Measurements from ENCODE around the gene GDF10.

The GDF10 gene

DNA sequence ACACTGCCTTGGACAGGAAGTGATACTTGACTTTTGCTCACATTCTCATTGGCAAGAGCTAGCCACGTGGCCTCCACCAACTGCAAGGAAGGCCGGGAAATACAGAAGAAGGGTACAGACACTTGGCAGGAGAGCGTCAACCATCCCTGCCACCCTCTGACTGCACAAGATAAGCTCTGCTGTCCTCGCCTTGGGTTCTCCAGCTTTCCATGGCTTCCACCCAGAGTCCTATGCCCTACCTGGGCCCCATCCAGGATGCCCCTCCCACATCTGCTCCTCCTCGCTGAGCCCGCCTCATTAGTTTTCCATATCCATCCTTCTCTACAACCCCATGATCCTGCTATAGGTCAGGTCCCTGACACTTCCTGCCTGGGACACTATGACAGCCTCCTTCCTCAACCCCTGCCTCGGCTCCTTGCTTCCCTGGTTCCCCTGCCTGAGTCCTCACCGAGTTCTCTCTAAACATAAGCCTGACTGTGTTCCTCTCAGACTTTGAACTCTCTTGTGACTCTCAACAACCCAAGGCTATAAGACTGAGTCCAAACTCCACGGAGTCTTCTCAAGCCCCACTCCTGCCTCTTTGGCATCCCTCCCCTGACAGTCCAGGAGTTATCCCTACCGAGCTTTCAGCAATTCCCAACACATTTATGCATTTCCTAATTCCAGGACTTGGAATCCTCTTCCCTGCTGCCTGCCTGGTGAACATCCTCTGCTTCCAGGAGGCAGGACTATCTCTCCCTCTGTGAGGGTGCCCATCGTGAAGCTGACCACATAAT is 23.2 kb upstream of the GDF10 start:
- DNase-seq: no peak

DNA sequence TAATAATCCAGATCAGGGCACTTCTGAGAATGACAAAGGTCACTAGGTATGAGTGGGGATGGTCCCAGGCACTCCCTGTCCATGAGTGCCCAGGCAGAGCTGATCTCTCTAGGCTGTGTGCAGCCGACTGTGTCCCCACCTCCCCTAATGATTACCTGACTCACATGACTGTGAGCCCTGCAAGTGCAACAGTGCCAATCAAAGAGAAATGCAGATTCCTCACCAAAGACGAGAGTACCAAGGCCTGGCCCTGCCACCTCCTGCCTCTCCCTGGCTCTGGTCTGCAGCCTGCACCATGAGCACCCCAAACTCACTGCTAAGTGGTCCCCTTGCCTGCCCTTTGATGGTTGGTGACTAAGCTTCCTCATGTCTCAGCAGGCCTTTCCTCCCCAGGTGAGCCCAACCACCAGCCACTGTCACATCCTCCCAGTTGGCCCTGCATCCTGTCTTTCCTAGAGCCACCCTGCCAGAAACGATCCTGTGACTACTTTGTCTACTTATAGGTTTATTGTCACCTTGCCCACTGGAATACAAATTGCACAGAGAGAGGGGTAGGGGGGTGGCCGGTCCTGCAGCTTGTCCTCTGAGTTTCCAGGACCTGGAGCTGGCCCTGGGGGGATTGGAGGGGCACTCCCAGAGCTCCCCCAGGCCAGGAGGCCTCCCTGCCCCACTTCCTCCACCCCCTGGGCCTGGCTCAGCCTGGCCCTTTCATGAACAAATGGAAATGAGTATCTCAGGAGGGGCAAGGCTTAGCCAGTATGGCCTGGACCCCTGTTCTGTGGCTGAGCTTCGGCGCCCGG is 22.4 kb upstream of the GDF10 start:
- DNase-seq: no peak

DNA sequence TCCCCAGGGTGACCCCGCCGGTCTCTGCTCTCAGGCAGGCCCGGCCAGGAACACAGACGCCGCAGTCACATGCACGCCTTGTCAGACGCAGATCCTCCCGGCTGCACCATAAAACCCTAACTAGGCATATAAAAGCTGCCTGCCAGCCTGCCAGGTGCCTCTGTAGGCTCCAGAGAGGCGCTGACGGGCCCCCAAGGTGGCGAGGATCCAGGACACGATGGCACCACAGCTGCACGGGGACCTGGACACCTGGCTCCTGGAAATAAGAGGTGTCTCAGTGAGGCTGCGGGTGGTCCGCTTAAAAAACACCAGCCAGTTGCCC is 21.9 kb upstream of the GDF10 start:
- DNase-seq: no peak

DNA sequence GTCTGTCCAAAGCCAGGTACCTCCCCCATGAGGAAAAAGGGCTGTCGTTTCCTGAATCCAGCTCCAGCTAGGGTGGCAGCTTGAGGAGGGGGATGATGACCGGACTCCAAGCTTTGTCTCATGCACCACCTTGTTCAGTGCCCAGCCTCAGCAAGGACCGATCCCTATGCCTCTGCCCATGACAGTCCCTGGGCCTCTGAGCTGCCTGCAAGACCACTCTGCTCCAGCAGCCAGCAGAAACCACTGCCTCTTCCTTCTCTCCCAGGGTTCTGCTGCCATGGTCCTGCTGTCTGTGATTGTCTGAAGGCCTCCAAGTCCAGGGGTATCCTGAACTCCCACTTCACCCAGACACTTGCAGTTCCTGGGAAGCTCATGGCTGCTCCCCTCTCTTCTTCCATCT is 21.3 kb upstream of the GDF10 start:
- DNase-seq: no peak

DNA sequence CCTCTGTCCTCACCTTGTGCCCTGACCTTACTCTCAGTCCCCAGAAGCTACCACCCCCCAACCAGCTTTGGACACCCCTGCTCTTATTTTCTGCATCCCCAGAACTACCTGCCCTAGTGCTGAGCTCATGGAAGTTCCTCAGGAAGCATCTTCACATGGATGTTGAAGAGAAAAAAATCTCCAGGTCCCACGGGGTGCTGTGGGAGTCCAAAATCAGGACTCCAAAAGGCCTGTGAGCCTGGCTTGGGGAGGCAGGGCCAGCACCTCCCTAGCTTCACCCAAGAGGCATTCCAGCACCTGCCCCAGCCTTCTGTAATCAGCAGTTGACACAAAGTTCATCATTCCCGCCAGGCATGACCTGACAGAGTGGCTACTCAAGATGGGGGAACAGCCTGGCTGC is 20.7 kb upstream of the GDF10 start:
- DNase-seq: no peak

DNA sequence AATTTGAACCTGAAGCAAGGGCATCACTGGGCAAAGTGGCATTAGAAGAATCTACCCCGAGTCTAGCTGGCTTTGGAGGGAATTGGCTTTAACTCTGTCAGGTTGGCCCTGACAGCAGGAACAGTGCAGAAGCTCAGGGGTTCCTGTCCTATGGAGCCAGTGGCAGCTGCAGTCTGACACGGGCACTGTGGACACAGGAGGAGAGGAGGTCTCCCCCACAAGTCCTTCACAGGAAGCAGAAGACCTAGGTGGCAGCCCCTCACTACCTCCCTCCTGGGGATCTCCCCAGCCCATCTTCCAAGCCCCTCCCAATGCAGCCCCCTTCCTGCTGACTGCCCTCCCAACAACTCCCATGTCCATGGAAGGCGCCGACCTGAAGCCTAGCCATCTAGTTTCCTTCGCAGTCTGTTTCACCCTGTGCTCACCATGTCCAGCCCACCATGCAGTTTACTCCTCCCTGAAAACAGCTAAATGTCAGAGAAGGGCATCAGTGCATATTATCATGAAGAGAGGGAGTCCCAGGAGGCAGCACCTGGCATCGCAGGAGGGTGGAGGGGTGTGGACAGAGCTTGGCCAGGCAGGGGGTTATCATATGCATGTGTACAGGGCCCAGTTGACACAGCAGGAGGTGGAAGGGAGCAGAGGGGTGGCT is 17.9 kb upstream of the GDF10 start:
- no peak for DNase-seq

DNA sequence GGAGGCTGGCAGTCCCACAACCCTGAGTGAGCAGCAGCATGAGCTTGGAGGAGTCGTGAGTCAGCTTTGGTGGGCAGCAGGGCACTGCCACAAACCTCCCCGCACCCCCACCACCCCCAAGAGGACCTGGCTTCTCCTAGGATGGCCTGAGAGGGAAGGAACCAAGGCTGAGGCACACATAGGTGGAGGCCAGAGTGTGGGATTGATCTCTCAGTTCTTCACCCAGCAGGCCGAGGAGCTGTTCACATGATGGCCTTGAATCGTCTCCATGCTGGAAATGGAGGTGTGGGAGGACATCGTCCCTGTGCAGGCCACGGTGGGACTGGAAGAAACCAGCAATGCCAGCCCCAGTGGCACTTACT is 17.4 kb upstream of the GDF10 start:
- no peak for DNase-seq

DNA sequence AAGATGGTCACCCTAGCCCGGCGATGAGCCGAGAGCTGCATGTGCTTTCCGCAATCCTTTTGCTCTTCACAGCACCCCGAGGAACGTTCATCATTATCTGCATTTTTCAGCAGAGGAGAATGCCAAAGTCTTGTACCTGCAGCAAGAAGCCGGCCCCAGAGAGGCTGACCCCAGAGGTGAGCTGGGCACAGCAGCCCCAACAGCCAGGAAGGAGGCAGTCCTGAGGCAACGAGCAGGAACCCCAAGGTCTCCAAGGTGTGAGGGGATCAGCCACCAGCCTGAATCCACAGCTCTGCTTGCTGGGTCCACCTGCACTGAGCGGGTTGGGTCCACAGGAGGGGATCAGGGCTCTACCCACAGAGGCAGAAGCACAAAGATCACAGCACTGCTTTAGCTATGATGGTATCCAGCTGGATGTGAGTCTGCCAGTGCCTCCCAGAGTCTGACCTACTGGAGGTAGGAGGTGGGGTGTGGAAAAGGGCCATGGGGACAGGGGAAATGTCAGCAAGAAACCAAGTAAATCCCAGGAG is 16.8 kb upstream of the GDF10 start:
- no peak for DNase-seq

DNA sequence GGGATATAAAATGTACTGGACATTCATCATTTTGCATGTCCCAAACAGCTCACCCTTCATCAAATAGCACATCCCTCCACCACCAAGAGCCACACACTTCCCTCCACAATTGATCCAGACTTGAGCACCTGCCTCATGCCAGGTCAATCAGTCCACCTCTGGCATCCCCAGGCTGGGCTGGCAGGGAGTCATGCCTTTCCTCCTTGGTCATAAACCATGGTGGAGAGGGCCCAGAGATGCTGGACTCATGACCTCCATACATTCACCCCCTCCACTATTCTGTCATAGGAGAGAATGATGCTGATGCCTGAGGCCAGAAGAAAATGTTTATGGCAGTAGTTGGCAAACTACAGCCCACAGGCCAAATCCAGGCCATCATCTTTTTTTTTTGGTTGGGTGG is 16.1 kb upstream of the GDF10 start:
- no peak for DNase-seq

DNA sequence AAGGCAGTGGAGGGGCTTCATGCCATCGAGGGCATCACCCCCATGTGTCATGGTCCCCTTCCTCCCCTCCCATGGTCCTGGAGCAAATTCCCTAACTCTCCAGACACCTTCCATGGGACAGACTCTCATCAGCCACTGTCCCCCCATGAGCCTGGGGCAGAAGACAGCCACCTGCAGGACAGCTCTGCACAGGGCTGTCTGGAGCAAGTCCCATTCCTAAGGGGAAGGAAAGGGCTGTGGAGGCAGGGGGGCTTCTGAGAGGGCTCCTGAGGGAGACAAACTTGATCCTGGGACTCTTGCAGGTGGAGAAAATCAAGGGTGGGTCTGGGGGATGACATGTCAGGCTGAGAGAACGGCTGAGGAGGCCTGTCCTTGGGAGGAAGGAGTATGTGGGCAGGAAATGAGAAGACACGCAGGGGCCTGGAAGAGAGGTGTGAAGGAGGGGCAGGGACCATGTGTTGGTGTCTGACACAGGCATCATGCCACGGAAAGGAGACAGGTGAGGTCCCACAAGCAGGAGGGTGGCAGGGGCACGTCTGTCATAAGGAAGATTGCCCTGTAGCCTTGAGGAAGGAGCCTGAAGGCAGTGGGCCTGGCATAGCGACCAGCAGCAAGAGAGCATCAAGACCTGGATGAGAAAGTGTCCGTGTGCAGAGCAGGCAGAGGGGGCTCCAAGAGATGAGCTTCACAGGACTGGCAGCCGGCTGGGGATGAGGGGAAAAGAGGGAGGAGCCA is 14.4 kb upstream of the GDF10 start:
- no peak for DNase-seq

DNA sequence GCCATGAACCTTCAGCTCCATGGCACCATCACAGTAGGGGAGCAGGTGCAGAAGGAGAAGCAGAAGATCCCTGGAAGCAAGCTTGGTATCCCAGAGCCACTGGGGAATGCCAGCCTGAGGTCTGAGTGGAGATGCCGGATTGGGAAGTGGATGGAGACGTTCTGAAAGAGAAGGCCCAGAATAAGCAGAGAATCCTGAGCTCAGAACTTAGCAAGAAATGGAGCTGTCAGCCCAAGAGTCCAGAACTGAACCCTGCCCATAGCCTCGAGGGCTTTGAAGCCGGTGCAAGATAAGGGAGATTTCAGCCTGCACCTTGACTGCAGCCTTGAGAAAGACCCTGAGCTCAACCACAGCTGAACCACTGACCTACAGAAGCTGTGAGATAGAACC is 13.9 kb upstream of the GDF10 start:
- no peak for DNase-seq

DNA sequence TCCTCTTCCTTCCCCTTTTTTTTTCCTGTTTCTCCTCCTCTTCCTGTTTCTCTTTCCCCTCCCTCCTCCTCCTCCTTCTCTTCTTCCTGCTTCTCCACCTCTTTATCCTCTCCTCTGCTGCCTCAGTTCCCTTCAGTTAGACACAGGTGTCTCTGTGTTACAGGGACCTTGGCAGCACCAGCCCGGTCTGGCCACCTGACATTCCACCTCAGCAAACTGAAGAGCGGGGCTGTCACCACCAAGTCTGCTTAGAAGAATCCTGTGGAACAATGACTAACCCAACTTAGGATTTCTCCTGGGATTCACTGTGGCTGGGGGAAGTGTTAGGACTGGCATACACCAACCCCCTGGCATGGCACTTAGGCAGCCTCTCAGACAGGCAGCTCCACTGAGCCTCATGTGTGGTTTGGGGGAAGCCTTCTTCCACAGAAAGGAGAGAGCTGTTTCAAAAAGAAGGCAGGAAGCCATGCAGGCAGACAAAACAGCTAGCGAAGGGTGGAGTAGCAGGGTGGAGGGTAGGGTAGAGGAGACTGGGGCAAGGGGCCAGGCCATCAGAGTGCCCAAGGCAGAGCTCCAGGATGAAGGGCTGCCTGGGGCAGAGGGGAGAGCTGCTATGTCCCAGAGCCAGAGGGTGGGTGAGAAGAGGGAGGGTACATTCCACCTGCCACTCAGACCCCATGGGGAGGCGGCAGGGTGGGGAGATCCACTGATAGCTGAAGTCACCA is 13.2 kb upstream of the GDF10 start:
- DNase-seq: no peak

DNA sequence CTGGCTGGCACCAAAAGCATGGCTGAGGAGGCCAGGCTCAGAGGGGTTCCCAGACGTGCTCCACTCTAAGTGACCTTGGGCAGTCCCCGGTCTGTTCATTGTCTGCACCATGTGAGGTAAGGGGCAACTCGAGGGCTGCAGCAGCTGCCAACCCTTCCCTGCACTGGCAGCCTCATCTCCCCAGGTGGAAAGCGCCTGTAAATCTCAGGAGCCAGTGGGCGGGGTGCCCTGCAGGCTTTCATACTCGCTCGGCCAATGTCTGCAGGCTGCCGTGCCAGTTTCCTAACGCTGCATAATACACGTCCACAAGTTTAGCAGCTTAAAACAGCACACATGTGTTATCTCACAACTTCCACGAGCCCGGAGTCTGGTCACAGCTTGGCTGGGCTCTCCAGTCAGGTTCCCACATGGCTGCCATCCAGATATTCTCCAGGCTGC is 12.6 kb upstream of the GDF10 start:
- no peak for DNase-seq

DNA sequence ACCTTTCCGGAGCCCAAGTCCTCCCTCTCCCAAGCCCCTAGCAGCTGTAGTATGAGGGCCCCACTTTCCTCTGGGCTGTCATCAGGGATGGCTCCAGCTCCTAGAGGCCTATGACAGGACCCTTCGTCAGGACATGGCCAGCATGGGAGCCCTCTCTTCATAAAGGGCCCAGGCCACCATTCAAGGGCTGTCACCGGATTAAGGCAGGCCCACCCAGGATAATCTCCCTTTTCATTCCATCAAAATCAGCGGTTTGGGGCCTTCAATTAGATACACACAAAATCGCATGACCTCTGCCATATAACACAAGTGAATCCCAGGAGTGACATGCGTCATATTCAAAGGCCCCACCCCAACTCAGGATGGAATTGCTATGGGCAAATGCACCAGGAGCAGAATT is 12.2 kb upstream of the GDF10 start:
- DNase-seq: no peak

DNA sequence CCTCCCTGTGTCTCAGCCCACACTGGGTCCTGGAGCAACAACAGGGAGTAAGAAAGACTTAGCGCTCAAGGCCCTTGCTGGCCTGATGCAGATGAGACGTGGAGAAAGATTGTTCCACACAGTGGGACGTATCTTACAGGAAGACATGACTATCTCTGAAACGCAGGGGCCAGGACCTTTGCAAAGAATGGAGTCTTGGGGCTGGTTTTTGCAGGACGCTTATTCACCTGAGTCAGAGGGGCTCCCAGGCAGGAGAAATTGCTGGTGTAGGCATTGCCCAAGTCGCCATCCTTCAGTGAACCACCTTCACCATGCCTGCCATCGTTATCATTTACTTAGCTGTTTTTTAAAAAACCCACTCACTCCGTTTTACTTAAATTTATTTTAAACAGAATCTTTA is 11.8 kb upstream of the GDF10 start:
- no peak for DNase-seq

DNA sequence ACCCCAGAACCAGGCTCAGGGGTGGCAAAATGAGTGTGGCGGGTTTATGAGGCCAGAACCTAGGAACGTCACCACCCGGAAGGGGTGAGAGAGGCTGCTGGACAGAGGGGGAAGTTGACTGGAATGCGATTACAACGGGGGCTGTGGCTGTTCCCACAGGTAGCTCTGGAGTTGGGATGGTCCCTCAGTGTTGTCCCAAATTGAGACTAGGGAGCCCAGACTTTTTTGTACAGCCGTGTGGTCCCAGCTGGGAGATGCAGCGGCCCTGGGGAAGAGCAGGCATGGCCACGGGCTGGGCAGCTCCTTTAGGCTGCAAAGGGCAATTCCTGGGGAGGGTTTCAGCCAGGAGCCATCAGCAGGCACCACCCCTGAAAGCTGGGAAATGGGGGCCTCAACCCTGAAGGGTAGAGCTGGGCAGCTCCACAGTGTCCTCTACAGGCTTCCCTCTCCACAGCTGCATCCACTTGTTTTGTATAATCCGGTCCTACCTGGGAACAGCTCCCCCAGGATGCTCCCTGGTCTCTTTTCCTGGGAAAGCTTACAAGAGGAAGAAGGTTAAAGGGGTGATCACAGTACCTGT is 11.0 kb upstream of the GDF10 start:
- no peak for DNase-seq

DNA sequence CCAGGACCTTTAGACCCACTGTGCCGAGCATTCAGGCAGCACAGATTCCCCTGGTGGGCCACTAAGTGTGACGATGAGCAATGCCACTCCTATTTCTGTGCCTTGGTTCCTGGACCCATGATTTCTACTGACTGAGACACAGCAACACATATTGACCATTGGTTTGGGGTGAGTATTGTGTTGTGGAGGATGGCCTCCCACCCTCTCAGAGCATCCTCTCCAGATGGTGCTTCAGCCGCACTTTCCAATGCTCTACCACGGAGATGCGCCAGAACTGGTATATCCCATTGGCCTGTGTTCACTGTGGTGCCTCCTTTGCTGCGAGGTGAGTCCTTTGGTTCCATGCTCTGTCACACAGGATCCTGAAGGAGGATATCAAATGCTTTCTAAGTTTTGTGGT is 10.1 kb upstream of the GDF10 start:
- no peak for DNase-seq

DNA sequence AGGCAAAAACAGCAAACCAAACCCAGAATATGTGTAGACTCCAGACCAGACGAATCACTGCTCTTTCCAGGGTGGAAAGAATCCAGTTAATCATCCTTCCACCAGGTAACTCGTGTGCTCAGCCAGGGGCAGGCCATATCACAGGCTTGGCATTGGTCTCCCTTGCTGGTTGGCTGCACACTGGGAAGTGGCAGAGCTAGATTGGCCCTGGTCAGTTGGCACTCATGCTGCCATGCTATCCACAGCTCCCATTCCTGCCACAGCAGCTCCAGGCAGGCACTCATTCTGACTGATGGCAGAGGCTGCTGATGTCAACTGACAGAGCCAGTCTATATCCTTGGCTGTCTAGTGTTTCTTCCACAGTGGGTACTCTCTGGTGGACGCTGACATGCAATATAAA is 9.7 kb upstream of the GDF10 start:
- DNase-seq: no peak

DNA sequence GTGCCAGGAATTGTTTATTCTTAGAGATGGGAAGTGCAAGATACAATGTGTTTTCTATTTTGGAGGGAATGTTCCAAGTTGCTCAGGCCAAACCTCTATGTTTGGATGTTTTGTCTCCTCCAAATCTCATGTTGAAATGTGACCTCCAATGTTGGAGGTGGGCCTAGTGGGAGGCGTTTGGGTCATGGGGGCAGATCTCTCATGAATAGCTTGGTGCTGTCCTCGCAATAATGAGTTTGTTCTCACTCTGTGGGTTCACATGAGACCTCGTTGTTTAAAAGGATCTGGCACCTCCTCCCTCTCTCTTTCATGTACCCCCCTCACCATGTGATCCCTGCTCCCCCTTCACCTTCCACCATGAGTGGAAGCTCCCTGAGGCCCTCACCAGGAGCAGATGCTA is 8.3 kb upstream of the GDF10 start:
- DNase-seq: no peak

DNA sequence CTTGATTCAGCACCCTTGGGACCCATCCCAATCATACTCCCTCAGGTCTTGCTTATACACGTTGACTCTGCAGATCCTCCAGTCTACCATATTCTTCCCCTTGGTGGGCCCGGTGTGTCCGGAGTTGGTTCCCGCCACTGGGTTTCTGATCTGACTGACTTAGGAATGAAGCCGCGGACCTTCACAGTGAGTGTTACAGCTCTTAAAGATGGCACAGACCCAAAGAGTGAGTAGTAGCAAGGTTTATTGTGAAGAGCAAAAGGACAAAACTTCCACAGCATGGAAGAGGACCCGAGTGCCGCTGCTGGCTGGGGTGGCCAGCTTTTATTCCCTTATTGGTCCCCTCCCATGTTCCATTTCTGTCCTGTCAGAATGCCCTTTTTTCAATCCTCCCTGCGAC is 5.9 kb upstream of the GDF10 start:
- no peak for DNase-seq

DNA sequence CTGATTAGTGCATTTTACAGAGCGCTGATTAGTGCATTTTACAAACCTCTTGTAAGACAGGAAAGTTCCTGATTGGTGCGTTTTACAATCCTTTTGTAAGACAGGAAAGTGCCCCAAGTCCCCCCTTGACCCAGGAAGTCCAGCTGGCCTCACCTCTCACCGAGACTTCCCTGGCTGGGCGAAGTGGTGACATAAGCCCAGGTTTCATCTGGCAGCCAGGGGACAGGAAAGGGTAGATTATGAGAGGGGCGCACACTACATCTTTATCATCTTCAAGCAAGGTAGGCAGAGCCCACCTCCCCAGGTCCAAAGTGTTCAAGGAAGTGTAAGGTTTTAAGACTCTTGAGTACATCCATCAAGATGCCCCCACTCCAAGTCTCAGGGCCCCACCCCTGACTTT is 5.5 kb upstream of the GDF10 start:
- no peak for DNase-seq

DNA sequence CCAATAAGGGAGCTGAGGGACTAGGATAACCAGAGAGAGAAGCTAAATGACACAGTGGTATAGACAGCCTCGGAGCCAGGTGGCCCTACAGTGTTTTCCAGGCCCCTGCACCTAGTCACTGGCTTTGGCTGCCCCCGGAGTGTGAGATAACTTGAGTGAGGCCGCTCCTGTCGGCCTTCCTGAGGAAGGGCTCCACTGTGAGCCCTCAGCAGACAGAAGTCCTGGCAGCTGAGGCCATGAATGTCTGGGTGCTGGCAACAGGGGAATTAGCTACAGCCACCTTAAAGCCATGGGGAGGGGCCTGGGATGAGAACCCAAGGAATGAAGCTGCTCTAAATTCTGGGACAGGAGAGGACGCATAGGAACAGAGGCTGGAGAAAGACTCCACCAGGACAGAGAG is 4.6 kb upstream of the GDF10 start:
- DNase-seq: no peak
